MM.1S (cell line): ENCODE results near the gene DCUN1D1.

Source experiments
- CTCF ChIP-seq: fragments of 300-600 bp; sonication (generic); IDR thresholded peaks from 2 replicates; pipeline ENCODE4 v1.5.1; 2016; ENCODE audit warnings: antibody characterized with exemption, low read length, mixed read lengths
- EZH2 ChIP-seq: fragments of 300-600 bp; sonication (generic); optimal IDR thresholded peaks from 2 replicates; pipeline ENCODE3; 2017; ENCODE audit warnings: low read depth, mild to moderate bottlenecking, antibody characterized with exemption, low read length, mixed read lengths
- EZH2phosphoT487 ChIP-seq: fragments of 300-600 bp; sonication (generic); IDR thresholded peaks from 2 replicates; pipeline ENCODE4 v1.6.1; 2018; ENCODE audit warnings: antibody characterized with exemption, low read length

GRCh38 chr3:182964179-182964578 is 16.2 kb downstream of the DCUN1D1 start:
- TF ChIP-seq EZH2 (no peak), CTCF (no peak), EZH2phosphoT487 (no peak)
